Stimulated activated CD8-positive, alpha-beta memory T cell treated with anti-CD3 and anti-CD28 coated beads, Interleukin-7, amount 100 ng/mL, for 1 hour (primary cell): Measurements from ENCODE around the gene SAMHD1.

Source experiments
- DNase-seq, 2 donors: peaks; one replicate each; pipeline ENCODE4 v3.0.0-alpha.2; 2020; ENCODE audit warnings: low read depth in 2 of 2

The SAMHD1 gene

GRCh38 chr20:36872852-36873251, 78.7 kb downstream of the SAMHD1 start:
- no peak for DNase-seq

- no peak for DNase-seq
Measured at GRCh38 chr20:36871640-36872570, 79.6 kb downstream of the SAMHD1 start.

GRCh38 chr20:36866681-36867495, 84.6 kb downstream of the SAMHD1 start:
- no peak for DNase-seq

- DNase-seq, result no peak
Measured at GRCh38 chr20:36866164-36866563, 85.3 kb downstream of the SAMHD1 start.

GRCh38 chr20:36865861-36866149, 85.7 kb downstream of the SAMHD1 start:
- no peak for DNase-seq

- no peak for DNase-seq
Measured at GRCh38 chr20:36865076-36865860, 86.2 kb downstream of the SAMHD1 start.

GRCh38 chr20:36862857-36863668, 88.4 kb downstream of the SAMHD1 start:
- DNase-seq, result no peak

- no peak for DNase-seq
Measured at GRCh38 chr20:36861875-36862801, 89.4 kb downstream of the SAMHD1 start.

- no peak for DNase-seq
Measured at GRCh38 chr20:36861625-36861874, 90.0 kb downstream of the SAMHD1 start.

- no peak for DNase-seq
Measured at GRCh38 chr20:36860811-36861624, 90.5 kb downstream of the SAMHD1 start.

- DNase-seq, result no peak
Measured at GRCh38 chr20:36860339-36860738, 91.2 kb downstream of the SAMHD1 start.

- DNase-seq, result no peak
Measured at GRCh38 chr20:36859700-36860330, 91.7 kb downstream of the SAMHD1 start.

GRCh38 chr20:36859282-36859555, 92.3 kb downstream of the SAMHD1 start:
- DNase-seq, result no peak

- no peak for DNase-seq
Measured at GRCh38 chr20:36856691-36857635, 94.5 kb downstream of the SAMHD1 start.

- DNase-seq, result no peak
Measured at GRCh38 chr20:36856195-36856594, 95.3 kb downstream of the SAMHD1 start.

- DNase-seq, result no peak
Measured at GRCh38 chr20:36855241-36855657, 96.3 kb downstream of the SAMHD1 start.

- no peak for DNase-seq
Measured at GRCh38 chr20:36854348-36855240, 96.9 kb downstream of the SAMHD1 start.
